Natural killer cell (primary cell): Measurements from ENCODE around the gene UBE2C. TPM values are rescaled to one million over a fixed set of nuclear protein-coding genes. Genes with fewer than 3 reads are reported as not detected.

Experiments used
- ATAC-seq, 3 donors: fragments of 150-1000 bp in 2 of 3; fragments of 200-7000 bp in 1 of 3; cut with Tn5 transposase; 1 replicate in 1 of 3; 2 replicates in 2 of 3; pipeline ENCODE4 v1.10.0; 2021; ENCODE audit warnings: mild to moderate bottlenecking in 2 of 3, moderate library complexity in 2 of 3
- DNase-seq, 2 donors: peaks; one replicate each; pipeline versions ENCODE4 v3.0.0 to v3.0.0-alpha.2; 2013 to 2021; ENCODE audit warnings: mixed read lengths in 1 of 2
- H3K27ac ChIP-seq: one replicate; pipeline ENCODE4 v1.5.1; 2013; ENCODE audit warnings: mild to moderate bottlenecking, low read length
- H3K27me3 ChIP-seq: one replicate; pipeline ENCODE4 v1.6.1; 2013; ENCODE audit warnings: low read length; ENCODE audit not compliant: control insufficient read depth, insufficient read depth
- H3K36me3 ChIP-seq: one replicate; pipeline ENCODE4 v1.6.1; 2013; ENCODE audit warnings: low read length; ENCODE audit not compliant: control insufficient read depth, insufficient read depth
- H3K4me1 ChIP-seq: one replicate; pipeline ENCODE4 v1.6.1; 2013; ENCODE audit warnings: low read length; ENCODE audit not compliant: control insufficient read depth, insufficient read depth
- H3K4me3 ChIP-seq: one replicate; pipeline ENCODE4 v1.5.1; 2013; ENCODE audit warnings: low read length
- H3K9me3 ChIP-seq: one replicate; pipeline ENCODE4 v1.6.1; 2013; ENCODE audit warnings: low read length; ENCODE audit not compliant: control insufficient read depth, insufficient read depth
- H3K27ac Mint-ChIP-seq, 2 donors: one replicate each; pipeline ENCODE4 v1.8.0; 2022; ENCODE audit warnings: mild to moderate bottlenecking in 2 of 2, mixed read lengths in 2 of 2, moderate library complexity in 1 of 2
- H3K27me3 Mint-ChIP-seq, 2 donors: one replicate each; pipeline ENCODE4 v1.8.0; 2022; ENCODE audit warnings: low read depth in 2 of 2, mixed read lengths in 2 of 2
- H3K36me3 Mint-ChIP-seq: one replicate; pipeline ENCODE4 v1.8.0; 2022; ENCODE audit warnings: mixed read lengths
- H3K4me1 Mint-ChIP-seq, 2 donors: one replicate each; pipeline ENCODE4 v1.8.0; 2022; ENCODE audit warnings: mixed read lengths in 2 of 2
- H3K4me3 Mint-ChIP-seq: one replicate; pipeline ENCODE4 v1.8.0; 2022; ENCODE audit warnings: mild to moderate bottlenecking, moderate library complexity, mixed read lengths
- H3K9me3 Mint-ChIP-seq, 2 donors: one replicate each; pipeline ENCODE4 v1.8.0; 2022; ENCODE audit warnings: mixed read lengths in 2 of 2
- CTCF ChIP-seq: fragments of 200-600 bp; IDR thresholded peaks from one replicate; pipeline ENCODE4 v1.8.0; 2022; ENCODE audit warnings: antibody characterized with exemption
- WGBS: methylation state at CpG from one replicate; pipeline ENCODE4 v1.1.7; 2013; ENCODE audit warnings: missing lambda C conversion rate; ENCODE audit not compliant: insufficient coverage; 5-methylcytosine and 5-hydroxymethylcytosine counted together
- intact Hi-C: fragments of 100-400 bp; cut with micrococcal nuclease; formaldehyde crosslinking; loops from one replicate; pipeline ENCODE4 v1.14.2; 2022
- total RNA-seq, 4 donors: library from RNA; stranded (reverse); fragments of 120-200 nt in 1 of 4; gene quantifications; one replicate each; pipeline versions ENCODE4 v1.2.3 to v1.2.4, GENCODE V29; 2013 to 2022

UBE2C gene
- total RNA-seq, 3 donors from 2014 or later (not counting 1 experiment from before 2014, with no cell fraction given): 0.54 to 3.2 TPM; not detected in 1

- Mint-ChIP-seq H3K9me3 (no peaks in the 10 kb centered on the region), H3K4me1 (peaks cover 9 to 17% of the 10 kb centered on the region in 2 donors), H3K4me3 (no peak overlapping the region), H3K27ac (no peak overlapping the region), H3K36me3 (no peaks in the 10 kb centered on the region), H3K27me3 (peaks cover 30 to 34% of the 10 kb centered on the region in 2 donors)
- 98% methylated on average over 3 of the region's 6 CpGs for WGBS
- H3K27ac ChIP-seq: no peak overlapping the region
- peaks cover 12% of the 10 kb centered on the region for H3K27me3 ChIP-seq
- no peak overlapping the region for H3K4me3 ChIP-seq
- intact Hi-C loops: no loop called here
- no peak for ATAC-seq
- peaks cover 2% of the 10 kb centered on the region for H3K36me3 ChIP-seq
- TF ChIP-seq CTCF: no peak
- DNase-seq: no peak
- H3K9me3 ChIP-seq: no peaks in the 10 kb centered on the region
- peaks cover 16% of the 10 kb centered on the region for H3K4me1 ChIP-seq
Observed at GRCh38 chr20:45826381-45827019, 14.1 kb downstream of the UBE2C start.

DNA sequence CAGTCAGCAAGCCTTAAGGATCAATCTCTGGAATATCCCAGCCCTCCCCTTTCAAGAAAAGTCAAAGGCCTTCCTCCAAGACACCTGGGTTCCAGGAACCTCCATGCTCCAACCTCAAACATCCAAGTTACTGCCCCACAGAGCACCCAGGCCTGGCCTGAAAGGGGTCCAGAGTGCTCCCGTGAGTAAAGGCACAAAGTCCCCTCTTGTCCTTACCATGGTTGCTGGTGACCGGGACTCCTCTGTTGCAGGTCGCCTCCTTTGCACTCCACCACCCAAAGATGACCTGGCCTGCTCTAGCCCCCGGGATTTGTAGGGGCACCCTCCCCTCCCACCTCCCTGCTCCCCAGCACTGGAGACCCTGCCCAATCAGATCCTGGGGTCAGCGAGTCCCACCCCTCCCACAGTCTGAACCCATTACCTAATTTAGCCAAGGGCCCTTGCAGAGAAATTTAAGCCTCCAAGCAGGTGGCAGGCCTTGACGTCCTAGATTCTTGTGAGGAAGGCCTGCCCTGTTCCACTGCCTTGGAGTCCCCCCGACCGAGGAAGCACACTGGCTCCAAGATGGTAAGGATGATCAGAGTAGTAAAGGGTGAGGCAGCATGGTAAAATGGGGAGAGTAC is 14.7 kb downstream of the UBE2C start, which contains the start of gene TNNC2:
Gene TNNC2, minus strand, starts transcription at position 283 of the 623 bp plus-strand sequence. Its CDS starts 64 bp downstream, at position 219.
- Mint-ChIP-seq H3K27ac (no peak within 1 kb of the TSS), H3K4me1 (peaks cover 9 to 17% of the 10 kb centered on the region in 2 donors), H3K4me3 (no peak within 1 kb of the TSS), H3K27me3 (peaks cover 26 to 30% of the 10 kb centered on the region in 2 donors), H3K9me3 (no peaks in the 10 kb centered on the region), H3K36me3 (no peaks in the 10 kb centered on the region)
- no peak within 1 kb of the TSS for H3K27ac ChIP-seq
- intact Hi-C loops: no loop called here
- no peak for ATAC-seq
- peaks cover 2% of the 10 kb centered on the region for H3K36me3 ChIP-seq
- whole genome bisulfite sequencing: 91% methylated on average over 8 of the region's 8 CpGs
- H3K9me3 ChIP-seq: no peaks in the 10 kb centered on the region
- H3K27me3 ChIP-seq: peaks cover 12% of the 10 kb centered on the region
- no peak for TF ChIP-seq CTCF
- H3K4me3 ChIP-seq: no peak within 1 kb of the TSS
- H3K4me1 ChIP-seq: peaks cover 16% of the 10 kb centered on the region
- DNase-seq: no peak

DNA sequence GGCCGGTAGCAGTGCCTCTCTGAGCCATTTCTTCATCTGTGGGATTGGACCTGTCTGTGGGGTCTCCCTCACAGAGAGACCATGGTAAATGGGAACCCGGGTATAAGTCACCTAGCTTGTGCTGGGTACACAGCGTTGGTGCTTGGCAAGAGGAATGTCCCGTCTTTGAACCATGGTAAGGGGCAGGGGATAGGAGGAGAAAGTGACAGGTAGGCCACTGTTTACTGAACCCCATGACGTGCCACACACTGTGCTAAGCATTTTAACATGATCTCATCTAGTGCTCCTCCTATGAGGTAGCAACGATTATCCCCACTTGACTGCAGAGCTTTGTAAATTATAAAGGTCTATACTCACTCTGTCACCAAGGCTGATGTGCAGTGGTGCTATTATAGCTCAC is 15.3 kb downstream of the UBE2C start:
- peaks cover 9 to 18% of the 10 kb centered on the region in 2 donors for H3K4me1 Mint-ChIP-seq
- H3K27ac Mint-ChIP-seq: no peak overlapping the region
- no peak overlapping the region for H3K4me3 ChIP-seq
- ATAC-seq: no peak
- H3K36me3 Mint-ChIP-seq: no peaks in the 10 kb centered on the region
- H3K27me3 Mint-ChIP-seq: peaks cover 21 to 27% of the 10 kb centered on the region in 2 donors
- H3K9me3 ChIP-seq: no peaks in the 10 kb centered on the region
- no peak overlapping the region for H3K27ac ChIP-seq
- no peak for DNase-seq
- TF ChIP-seq CTCF: no peak
- intact Hi-C loops: no loop called here
- H3K27me3 ChIP-seq: peaks cover 10% of the 10 kb centered on the region
- H3K36me3 ChIP-seq: peaks cover 2% of the 10 kb centered on the region
- peaks cover 16% of the 10 kb centered on the region for H3K4me1 ChIP-seq
- WGBS: 89% methylated on average over 4 of the region's 6 CpGs
- H3K9me3 Mint-ChIP-seq: no peaks in the 10 kb centered on the region
- H3K4me3 Mint-ChIP-seq: no peak overlapping the region
